Mucosa of rectum (tissue), 2 donors: Measurements from ENCODE around the gene MYD88.
"Not testable (repeated sequence)": the region's sequence is repeated elsewhere in the genome, so short reads cannot be mapped to it uniquely, and the experiment has no call there.

Source experiments
- H3K27ac ChIP-seq, 2 donors: one replicate each; pipeline ENCODE4 v1.7.0; 2013; ENCODE audit warnings: inconsistent platforms in 2 of 2, low read depth in 2 of 2, low read length in 2 of 2
- H3K27me3 ChIP-seq, 2 donors: one replicate each; pipeline ENCODE4 v1.7.0; 2013; ENCODE audit warnings: low read length in 2 of 2; ENCODE audit not compliant: control insufficient read depth in 2 of 2, insufficient read depth in 2 of 2
- H3K36me3 ChIP-seq, 2 donors: one replicate each; pipeline ENCODE4 v1.7.0; 2013; ENCODE audit warnings: low read length in 2 of 2; ENCODE audit not compliant: control insufficient read depth in 2 of 2, insufficient read depth in 2 of 2
- H3K4me1 ChIP-seq, 2 donors: one replicate each; pipeline ENCODE4 v1.7.0; 2013; ENCODE audit warnings: low read length in 2 of 2, mild to moderate bottlenecking in 1 of 2; ENCODE audit not compliant: control insufficient read depth in 2 of 2, insufficient read depth in 2 of 2
- H3K4me3 ChIP-seq, 2 donors: one replicate each; pipeline ENCODE4 v1.7.0; 2013; ENCODE audit warnings: low read length in 2 of 2
- H3K9ac ChIP-seq, 2 donors: one replicate each; pipeline ENCODE4 v1.7.0; 2013; ENCODE audit warnings: low read length in 2 of 2, low read depth in 1 of 2, mild to moderate bottlenecking in 1 of 2
- H3K9me3 ChIP-seq, 2 donors: one replicate each; pipeline ENCODE4 v1.7.0; 2013; ENCODE audit warnings: low read length in 2 of 2; ENCODE audit not compliant: control insufficient read depth in 2 of 2
- donor health status: healthy.
- donor health status: Normal muscosa, but diverticular disease.

The MYD88 gene

DNA sequence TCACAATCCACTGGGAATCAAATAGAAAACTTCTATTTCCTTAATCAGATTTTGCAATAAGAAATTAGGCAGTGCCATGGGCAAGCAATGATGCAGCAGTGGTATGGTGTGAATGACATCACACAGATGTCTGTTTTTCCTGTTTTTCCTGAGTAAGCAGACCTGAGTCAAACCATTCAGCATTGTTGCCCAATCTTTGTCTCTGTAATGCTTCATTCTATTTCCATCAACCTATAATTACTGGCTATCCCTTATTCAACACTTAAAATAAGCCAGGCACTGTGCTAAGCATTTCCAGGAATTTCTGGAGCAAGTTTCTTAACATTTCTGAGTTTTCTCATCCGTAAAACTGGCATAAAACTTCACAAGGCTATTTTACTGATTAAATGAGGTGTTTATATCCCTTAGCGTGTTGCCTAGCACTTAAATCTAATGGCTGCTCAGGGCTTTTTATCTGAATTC is 15.6 kb downstream of the MYD88 start:
- Histone ChIP-seq H3K4me3 (no peak overlapping the region), H3K9me3 (no peaks in the 10 kb centered on the region), H3K27me3 (no peaks in the 10 kb centered on the region), H3K4me1 (peaks cover 2 to 5% of the 10 kb centered on the region in 2 donors), H3K36me3 (no peaks in the 10 kb centered on the region), H3K9ac (no peak overlapping the region), H3K27ac (no peak overlapping the region)

DNA sequence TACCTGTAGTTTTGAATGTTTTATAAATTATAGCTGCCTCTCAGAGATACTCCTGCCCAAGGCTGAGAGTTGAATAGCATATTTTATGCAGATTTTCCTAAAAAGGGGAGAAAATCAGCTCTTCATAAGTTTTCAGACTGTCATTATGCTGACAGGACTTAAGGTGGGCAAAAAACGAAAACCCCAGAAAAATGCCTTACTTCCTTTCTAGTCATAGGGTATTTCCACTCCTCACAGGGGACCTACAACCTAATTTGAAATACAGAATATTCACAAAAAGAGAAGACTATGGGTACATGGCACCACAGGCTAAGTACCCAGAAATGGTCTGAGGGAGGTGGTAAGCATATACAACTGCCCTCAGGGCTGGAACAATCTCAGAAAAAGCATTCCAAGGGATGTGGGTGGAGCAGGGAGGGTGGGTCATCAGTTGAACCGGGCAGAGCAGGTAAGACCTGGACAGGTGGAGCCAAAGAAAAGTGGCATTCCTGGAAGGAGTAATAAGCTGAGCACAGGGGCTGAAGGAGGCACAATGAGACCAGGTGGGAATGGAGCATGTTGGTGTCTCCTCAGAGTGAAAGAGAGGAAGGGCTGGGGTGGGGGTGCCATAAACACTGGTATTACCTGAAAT is 16.3 kb downstream of the MYD88 start:
- no peak overlapping the region for H3K4me3 ChIP-seq
- peaks cover 2 to 5% of the 10 kb centered on the region in 2 donors for H3K4me1 ChIP-seq
- no peaks in the 10 kb centered on the region for H3K36me3 ChIP-seq
- no peak overlapping the region for H3K9ac ChIP-seq
- H3K27ac ChIP-seq = no peak overlapping the region
- no peaks in the 10 kb centered on the region for H3K27me3 ChIP-seq
- H3K9me3 ChIP-seq = no peaks in the 10 kb centered on the region

GRCh38 chr3:38155825-38156224 is 17.4 kb downstream of the MYD88 start:
- no peak overlapping the region for H3K4me3 ChIP-seq
- H3K9ac ChIP-seq = no peak overlapping the region
- peaks cover 0 to 5% of the 10 kb centered on the region in 2 donors for H3K4me1 ChIP-seq
- no peaks in the 10 kb centered on the region for H3K27me3 ChIP-seq
- no peak overlapping the region for H3K27ac ChIP-seq
- no peaks in the 10 kb centered on the region for H3K36me3 ChIP-seq
- no peaks in the 10 kb centered on the region for H3K9me3 ChIP-seq

GRCh38 chr3:38157117-38157516 is 18.7 kb downstream of the MYD88 start:
- H3K36me3 ChIP-seq = no peaks in the 10 kb centered on the region
- H3K9ac ChIP-seq = no peak overlapping the region
- H3K9me3 ChIP-seq = no peaks in the 10 kb centered on the region
- no peaks in the 10 kb centered on the region for H3K27me3 ChIP-seq
- H3K27ac ChIP-seq = no peak overlapping the region
- peaks cover 0 to 5% of the 10 kb centered on the region in 2 donors for H3K4me1 ChIP-seq
- H3K4me3 ChIP-seq = no peak overlapping the region

DNA sequence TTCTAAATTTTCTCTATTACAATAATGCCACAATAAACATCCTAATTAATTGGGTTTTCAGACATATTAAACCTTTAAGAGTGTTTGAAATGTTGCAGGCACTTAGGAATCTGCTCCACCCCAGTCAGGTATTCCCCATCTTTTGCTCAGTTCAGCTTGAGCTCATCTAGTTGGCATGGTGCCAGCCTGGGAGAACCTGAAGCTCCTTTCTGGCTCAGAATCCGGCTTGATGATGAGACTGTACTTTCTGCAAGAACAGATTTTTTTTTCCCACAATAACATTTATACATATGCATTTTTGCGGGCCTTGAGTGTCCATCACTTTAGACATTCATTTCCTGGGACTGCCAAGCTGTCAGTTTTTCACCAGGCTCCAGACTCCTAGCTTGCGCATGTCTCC is 19.1 kb downstream of the MYD88 start:
- H3K4me1 ChIP-seq = peaks cover 0 to 5% of the 10 kb centered on the region in 2 donors
- no peaks in the 10 kb centered on the region for H3K27me3 ChIP-seq
- H3K27ac ChIP-seq = no peak overlapping the region
- no peak overlapping the region for H3K9ac ChIP-seq
- no peaks in the 10 kb centered on the region for H3K36me3 ChIP-seq
- H3K4me3 ChIP-seq = no peak overlapping the region
- no peaks in the 10 kb centered on the region for H3K9me3 ChIP-seq

DNA sequence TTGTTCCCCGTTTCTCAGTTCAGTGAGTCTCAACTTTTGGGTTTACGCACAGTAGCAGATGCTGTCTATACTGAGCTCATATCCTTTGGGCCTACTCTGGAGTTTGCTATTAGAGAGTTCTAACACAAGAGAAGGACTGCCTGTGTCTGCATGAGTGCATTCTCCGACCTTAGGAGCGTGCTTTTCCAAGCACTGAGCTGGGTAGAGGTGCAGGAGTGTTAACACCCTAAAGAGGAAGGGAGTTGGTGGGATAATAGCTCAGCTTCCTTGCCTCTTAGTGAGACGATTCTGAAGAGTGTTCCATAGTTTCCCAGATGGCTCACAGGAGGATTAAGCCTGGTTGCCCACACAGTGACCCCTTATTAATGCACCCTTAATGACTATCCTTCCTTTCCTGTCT is 20.0 kb downstream of the MYD88 start:
- H3K27ac ChIP-seq = no peak overlapping the region
- peaks cover 0 to 5% of the 10 kb centered on the region in 2 donors for H3K4me1 ChIP-seq
- H3K9me3 ChIP-seq = no peaks in the 10 kb centered on the region

DNA sequence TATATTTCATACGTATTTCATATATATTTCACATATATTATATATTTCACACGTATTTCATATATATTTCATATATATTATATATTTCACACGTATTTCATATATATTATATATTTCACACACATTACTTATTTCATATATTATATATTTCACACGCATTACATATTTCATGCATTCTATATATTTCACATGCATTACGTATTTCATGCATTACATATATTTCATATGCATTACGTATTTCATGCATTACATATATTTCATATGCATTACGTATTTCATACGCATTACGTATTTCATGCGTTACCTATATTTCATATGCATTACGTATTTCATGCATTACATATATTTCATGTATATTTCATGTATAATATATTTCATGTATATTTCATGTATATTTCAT is 22.2 kb downstream of the MYD88 start:
- not testable (repeated sequence) for H3K4me1 ChIP-seq, H3K27me3 ChIP-seq, H3K9ac ChIP-seq, H3K27ac ChIP-seq, H3K9me3 ChIP-seq, H3K36me3 ChIP-seq, H3K4me3 ChIP-seq

More for the DNA sequence above, 20.0 kb downstream of the MYD88 start:
- H3K27me3 ChIP-seq = no peaks in the 10 kb centered on the region
- H3K4me3 ChIP-seq = no peak overlapping the region
- H3K9ac ChIP-seq = no peak overlapping the region
- no peaks in the 10 kb centered on the region for H3K36me3 ChIP-seq

GRCh38 chr3:38163117-38163840 is 24.8 kb downstream of the MYD88 start:
- Histone ChIP-seq H3K4me3 (no peak overlapping the region), H3K4me1 (peaks cover 6 to 13% of the 10 kb centered on the region in 2 donors), H3K9ac (no peak overlapping the region), H3K36me3 (no peaks in the 10 kb centered on the region), H3K27ac (peak overlapping the region in 1 of 2 donors; percentile 99), H3K27me3 (no peaks in the 10 kb centered on the region), H3K9me3 (no peaks in the 10 kb centered on the region)

DNA sequence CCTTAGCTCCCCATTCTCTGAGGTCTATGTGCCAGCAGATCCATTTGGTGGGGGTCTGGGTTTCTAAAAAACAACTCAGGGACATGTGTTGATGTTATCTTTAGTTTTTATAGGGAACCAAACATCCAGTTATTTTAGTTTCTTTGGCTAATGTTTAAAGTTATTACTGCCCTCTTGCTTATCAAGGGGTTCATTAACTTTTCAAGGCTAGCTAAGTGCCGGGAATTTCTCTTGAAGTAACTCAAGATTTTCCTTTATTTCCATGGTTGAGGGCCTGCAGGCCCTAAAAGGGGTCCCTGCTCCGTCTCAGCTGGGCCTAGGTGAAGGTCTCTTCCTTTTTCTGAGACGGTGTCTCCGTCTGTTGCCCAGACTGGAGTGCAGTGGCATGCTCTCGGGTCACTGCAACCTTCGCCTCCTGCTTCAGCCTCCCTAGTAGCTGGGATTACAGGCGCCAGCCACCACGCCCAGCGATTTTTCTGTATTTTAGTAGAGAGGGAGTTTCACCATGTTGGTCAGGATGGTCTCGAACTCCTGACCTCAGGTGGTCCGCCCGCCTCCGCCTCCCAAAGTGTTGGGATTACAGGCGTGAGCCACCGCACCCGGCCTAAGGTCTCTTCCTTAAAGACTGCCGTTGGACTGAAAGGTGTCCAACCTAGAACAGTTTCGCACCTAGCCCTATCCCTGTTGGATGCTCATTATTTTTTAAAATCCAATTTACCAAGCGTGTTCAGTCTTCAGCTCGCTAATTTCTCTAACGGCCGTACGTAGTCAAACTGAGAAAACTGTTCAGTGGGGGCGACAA is 25.6 kb downstream of the MYD88 start:
- H3K36me3 ChIP-seq = no peaks in the 10 kb centered on the region
- H3K9me3 ChIP-seq = no peaks in the 10 kb centered on the region
- no peaks in the 10 kb centered on the region for H3K27me3 ChIP-seq
- peak overlapping the region; percentile 87 to 90 for H3K4me3 ChIP-seq
- H3K27ac ChIP-seq = peak overlapping the region; percentile 96 to 99
- H3K9ac ChIP-seq = peak overlapping the region; percentile 89 to 97
- H3K4me1 ChIP-seq = peaks cover 6 to 13% of the 10 kb centered on the region in 2 donors

- Histone ChIP-seq H3K4me3 (peak overlapping the region; percentile 87 to 90), H3K36me3 (no peaks in the 10 kb centered on the region), H3K27me3 (no peaks in the 10 kb centered on the region), H3K27ac (peak overlapping the region; percentile 96 to 99), H3K9me3 (no peaks in the 10 kb centered on the region), H3K9ac (peak overlapping the region; percentile 89 to 97), H3K4me1 (peaks cover 6 to 13% of the 10 kb centered on the region in 2 donors)
Observed at GRCh38 chr3:38164643-38164951, 26.1 kb downstream of the MYD88 start.
